ENCODE data around the gene TSSK6. TPM values are rescaled to one million over a fixed set of nuclear protein-coding genes. Genes with fewer than 3 reads are reported as not detected.

The TSSK6 gene
- total and polyA plus RNA-seq, 11 donors: 0.28 to 1.0 (median 0.54) TPM

DNA sequence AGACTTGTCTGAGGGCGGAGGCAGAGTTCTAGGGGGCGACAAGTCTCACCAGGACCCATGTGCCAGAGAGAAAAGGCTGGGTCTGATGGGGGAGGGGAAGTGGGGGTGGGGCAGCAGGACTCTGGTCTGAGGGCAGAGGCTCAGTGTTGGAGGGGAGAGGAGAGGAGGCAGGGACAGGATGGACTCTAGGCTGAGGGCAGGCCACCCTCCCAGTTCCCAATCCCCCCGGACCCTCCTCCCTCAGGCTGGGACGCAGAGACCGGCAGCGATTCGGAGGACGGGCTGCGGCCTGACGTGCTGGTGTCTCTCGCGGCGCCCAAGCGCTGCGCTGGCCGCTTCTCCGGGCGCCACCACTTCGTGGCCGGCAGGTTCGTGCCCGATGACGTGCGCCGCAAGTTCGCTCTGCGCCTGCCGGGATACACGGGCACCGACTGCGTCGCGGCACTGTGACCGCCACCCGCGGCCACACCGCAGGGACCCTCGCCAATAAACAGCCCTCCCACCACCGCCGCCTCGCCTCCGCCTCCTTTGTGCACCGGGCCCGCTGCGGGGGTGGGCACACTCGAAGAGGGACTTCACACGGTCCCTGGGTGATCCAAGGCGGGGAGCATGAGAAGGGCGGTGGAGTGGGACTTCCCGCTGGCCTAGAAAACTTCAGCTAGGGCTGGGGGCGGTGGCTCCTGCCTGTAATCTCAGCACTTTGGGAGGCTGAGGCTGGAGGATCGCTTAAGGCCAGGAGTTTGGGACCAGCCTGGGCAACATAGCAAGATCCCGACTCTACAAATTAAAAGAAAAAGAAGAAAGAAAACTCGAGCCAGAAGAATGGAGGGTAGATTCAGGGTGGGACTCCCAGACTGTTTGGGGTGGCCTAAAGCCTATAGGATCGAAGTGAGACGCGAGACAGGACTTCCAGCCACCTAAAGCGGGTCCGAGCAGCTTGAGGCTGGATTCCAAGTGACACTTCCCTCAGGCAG, 22.0 kb upstream of the TSSK6 start:
- no peak for ATAC-seq
- Histone ChIP-seq H3K4me3 (peak overlapping the region in 6 of 12 donors; percentile 25 to 52 (median 42)), H3K36me3 (peaks cover 0 to 5% (median 0%) of the 10 kb centered on the region in 9 donors), H3K27ac (no peak overlapping the region), H3K27me3 (peaks cover 12 to 47% (median 23%) of the 10 kb centered on the region in 9 donors), H3K4me1 (peaks cover 4 to 36% (median 16%) of the 10 kb centered on the region in 12 donors), H3K9me3 (no peaks in the 10 kb centered on the region)
- no peak for TF ChIP-seq POLR2A (IDR thresholded peaks at IDR 0.05)
- TF ChIP-seq, protein P1, sequence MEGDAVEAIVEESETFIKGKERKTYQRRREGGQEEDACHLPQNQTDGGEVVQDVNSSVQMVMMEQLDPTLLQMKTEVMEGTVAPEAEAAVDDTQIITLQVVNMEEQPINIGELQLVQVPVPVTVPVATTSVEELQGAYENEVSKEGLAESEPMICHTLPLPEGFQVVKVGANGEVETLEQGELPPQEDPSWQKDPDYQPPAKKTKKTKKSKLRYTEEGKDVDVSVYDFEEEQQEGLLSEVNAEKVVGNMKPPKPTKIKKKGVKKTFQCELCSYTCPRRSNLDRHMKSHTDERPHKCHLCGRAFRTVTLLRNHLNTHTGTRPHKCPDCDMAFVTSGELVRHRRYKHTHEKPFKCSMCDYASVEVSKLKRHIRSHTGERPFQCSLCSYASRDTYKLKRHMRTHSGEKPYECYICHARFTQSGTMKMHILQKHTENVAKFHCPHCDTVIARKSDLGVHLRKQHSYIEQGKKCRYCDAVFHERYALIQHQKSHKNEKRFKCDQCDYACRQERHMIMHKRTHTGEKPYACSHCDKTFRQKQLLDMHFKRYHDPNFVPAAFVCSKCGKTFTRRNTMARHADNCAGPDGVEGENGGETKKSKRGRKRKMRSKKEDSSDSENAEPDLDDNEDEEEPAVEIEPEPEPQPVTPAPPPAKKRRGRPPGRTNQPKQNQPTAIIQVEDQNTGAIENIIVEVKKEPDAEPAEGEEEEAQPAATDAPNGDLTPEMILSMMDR (IDR thresholded peaks at IDR 0.05): no peak
- DNase-seq: no peak
- intact Hi-C loops (cut with DNase I): loop anchor here in 5 of 10 donors (10.0 kb wide), 3 partner anchors 397 to 737 kb away; no protein-coding TSS in a partner anchor
- 41 to 64% (median 43%) methylated on average over 30 to 59 of the region's 59 CpGs for WGBS, 4 donors

DNA sequence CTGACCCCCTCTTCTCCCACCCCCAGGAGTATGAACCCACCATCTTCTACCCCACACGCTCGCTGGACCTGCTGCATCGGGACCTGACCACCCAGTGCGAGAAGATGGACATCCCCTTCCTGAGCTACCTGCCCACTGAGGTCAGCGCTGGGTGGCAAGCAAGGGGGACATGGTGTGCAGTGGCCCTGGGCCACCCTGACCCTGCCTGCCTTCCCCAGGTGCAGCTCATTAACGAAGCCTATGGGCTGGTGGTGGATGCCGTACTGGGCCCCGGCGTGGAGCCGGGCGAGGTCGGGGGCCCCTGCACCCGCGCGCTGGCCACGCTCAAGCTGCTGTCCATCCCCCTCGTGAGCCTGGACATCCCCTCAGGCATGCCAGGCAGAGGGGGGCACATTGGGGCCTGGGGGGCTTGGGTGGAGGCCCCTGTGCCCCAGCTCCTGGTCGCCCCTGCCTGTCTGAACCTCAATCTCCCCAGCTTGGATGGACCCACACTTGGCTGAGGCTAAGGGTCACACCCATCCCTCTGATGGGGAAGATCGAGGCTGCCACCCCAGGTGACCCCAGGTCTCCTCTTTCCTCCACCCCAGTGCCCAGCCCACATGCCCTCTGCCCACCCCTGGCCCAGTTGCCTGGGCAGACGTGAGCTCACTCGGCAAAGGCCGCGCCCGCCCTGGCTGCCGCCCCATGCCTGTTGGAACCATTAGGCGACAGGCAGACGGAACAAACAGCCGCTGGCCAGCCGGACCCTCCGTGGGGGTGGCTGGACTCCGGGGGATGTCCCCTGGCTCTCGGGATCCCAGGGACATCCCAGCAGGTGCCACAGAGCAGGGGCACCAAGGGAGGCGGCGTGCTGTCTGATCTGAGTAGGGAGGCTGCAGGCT, 20.2 kb upstream of the TSSK6 start:
- no peak for TF ChIP-seq POLR2A (IDR thresholded peaks at IDR 0.05)
- TF ChIP-seq, protein P1 (IDR thresholded peaks at IDR 0.05): no peak
- Histone ChIP-seq H3K9me3 (no peaks in the 10 kb centered on the region), H3K36me3 (peaks cover 0 to 5% (median 0%) of the 10 kb centered on the region in 9 donors), H3K27ac (no peak overlapping the region), H3K4me3 (no peak overlapping the region), H3K27me3 (peaks cover 2 to 32% (median 18%) of the 10 kb centered on the region in 9 donors), H3K4me1 (peaks cover 4 to 32% (median 16%) of the 10 kb centered on the region in 12 donors)
- DNase-seq (no peak), ATAC-seq (no peak)
- intact Hi-C loops (cut with DNase I): loop anchor here in 6 of 10 donors (2.0 to 10.0 kb wide), 4 partner anchors 107 to 739 kb away; partner anchors contain the start of gene GMIP (in 1 of the 6)
- WGBS, 4 donors: 87 to 94% (median 90%) methylated on average over 22 to 34 of the region's 34 CpGs

DNA sequence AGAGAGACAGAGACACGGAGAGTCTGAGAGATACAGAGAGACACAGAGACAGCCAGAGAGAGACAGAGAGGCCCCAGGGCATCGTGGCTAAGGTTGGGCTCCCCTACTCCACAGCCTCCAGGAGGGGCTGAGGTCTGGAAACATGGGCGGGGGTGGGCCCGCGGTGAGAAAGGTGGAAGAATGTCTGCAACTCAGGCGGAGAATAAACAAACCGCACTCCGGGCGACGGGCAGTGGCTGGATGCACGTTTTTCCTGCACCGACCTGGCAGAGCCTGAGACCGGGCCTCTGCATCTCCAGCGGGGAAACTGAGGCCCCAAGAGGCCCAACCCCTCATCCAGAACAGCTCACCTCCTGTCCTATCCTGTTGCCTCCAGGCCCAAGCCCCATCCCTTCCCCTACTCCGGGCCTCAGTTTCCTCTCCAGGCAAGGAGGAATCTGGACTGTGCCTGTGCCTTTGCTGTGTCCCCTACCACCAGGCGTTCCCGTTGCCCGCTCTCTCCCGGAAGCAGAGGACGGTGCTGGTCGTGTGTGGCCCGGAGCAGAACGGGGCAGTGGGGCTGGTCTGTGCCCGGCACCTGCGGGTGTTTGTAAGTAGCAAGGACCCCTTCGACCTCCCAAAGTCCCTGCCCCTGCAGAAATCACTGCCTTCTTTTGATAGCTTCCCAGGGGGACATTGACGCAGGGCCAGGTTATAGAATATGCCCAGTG, 19.4 kb upstream of the TSSK6 start:
- Histone ChIP-seq H3K9me3 (no peaks in the 10 kb centered on the region), H3K27ac (no peak overlapping the region), H3K27me3 (peaks cover 0 to 27% (median 13%) of the 10 kb centered on the region in 9 donors), H3K36me3 (peaks cover 0 to 5% (median 0%) of the 10 kb centered on the region in 9 donors), H3K4me3 (no peak overlapping the region), H3K4me1 (peaks cover 4 to 26% (median 14%) of the 10 kb centered on the region in 12 donors)
- no peak for DNase-seq
- ATAC-seq: no peak
- intact Hi-C loops (cut with DNase I): loop anchor here in 9 of 10 donors (2.0 to 10.0 kb wide), 8 partner anchors 108 to 740 kb away; partner anchors contain the start of gene GMIP (in 4 of the 9)
- 83 to 91% (median 88%) methylated on average over 21 to 27 of the region's 27 CpGs for WGBS, 4 donors
- TF ChIP-seq POLR2A (IDR thresholded peaks at IDR 0.05): no peak
- TF ChIP-seq, protein P1 (IDR thresholded peaks at IDR 0.05): no peak
